ENCODE data around the gene RERE. TPM values are rescaled to one million over a fixed set of nuclear protein-coding genes. Genes with fewer than 3 reads are reported as not detected.

Gene RERE
- total RNA-seq, 1 experiment from 2014 or later = 7.2 TPM

GRCh38 chr1:8563944-8564537, 253.4 kb downstream of the RERE start:
- Histone ChIP-seq H3K36me3 (no peaks in the 10 kb centered on the region), H3K9me3 (no peaks in the 10 kb centered on the region), H3K4me3 (no peak overlapping the region), H3K27me3 (no peaks in the 10 kb centered on the region)
- DNase-seq = no peak

- no peak overlapping the region for H3K4me3 ChIP-seq
- no peak for DNase-seq
- no peaks in the 10 kb centered on the region for H3K9me3 ChIP-seq
- no peaks in the 10 kb centered on the region for H3K27me3 ChIP-seq
- no peaks in the 10 kb centered on the region for H3K36me3 ChIP-seq
Measured at GRCh38 chr1:8562881-8563865, 254.3 kb downstream of the RERE start.

DNA sequence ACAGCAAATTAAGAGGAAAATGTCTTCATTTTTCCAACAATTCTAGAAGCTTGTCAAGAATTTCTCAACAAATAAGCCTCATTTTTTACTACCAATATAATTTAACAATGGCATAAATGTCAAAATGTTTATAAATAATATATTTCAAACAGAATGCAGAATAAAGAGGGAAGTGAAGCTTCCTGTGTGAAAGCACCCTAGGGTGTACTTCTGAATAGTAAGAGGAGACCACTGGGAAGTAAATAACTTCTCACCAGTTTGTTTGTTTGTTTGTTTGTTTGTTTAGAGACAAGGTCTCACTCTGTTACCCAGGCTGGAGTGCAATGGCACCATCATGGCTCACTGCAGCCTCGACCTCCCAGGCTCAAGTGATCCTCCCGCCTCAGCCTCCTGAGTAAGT, 255.2 kb downstream of the RERE start:
- DNase-seq = no peak
- H3K9me3 ChIP-seq = no peaks in the 10 kb centered on the region
- H3K4me3 ChIP-seq = no peak overlapping the region
- H3K36me3 ChIP-seq = no peaks in the 10 kb centered on the region
- H3K27me3 ChIP-seq = no peaks in the 10 kb centered on the region

GRCh38 chr1:8560611-8561544, 256.6 kb downstream of the RERE start:
- no peak for DNase-seq
- Histone ChIP-seq H3K27me3 (no peaks in the 10 kb centered on the region), H3K36me3 (no peaks in the 10 kb centered on the region), H3K4me3 (no peak overlapping the region), H3K9me3 (no peaks in the 10 kb centered on the region)

GRCh38 chr1:8560035-8560434, 257.4 kb downstream of the RERE start:
- Histone ChIP-seq H3K27me3 (no peaks in the 10 kb centered on the region), H3K9me3 (no peaks in the 10 kb centered on the region), H3K36me3 (no peaks in the 10 kb centered on the region), H3K4me3 (no peak overlapping the region)
- no peak for DNase-seq

DNA sequence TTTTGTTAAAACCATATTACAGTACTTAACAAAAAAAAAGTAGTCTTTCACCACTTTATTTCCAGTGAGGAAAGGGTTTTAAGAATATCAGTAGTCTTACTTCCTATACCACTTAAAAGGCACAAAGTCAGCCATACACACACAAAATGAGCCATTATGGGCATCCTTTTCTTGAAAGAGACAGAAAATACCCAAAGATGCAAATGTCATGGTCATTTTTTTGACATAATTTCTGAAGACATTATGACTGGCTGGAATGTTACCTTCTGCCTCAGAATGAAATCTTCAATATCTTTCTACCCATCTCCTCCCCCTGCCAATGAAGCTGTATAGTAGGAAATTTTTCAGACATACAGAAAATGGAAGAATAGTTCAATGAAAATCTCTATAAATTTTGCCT, 261.9 kb downstream of the RERE start:
- no peaks in the 10 kb centered on the region for H3K9me3 ChIP-seq
- H3K4me3 ChIP-seq = no peak overlapping the region
- H3K27me3 ChIP-seq = no peaks in the 10 kb centered on the region
- no peak for DNase-seq
- no peaks in the 10 kb centered on the region; the same call in none of the 2 replicates for H3K36me3 ChIP-seq

GRCh38 chr1:8554956-8555534, 262.4 kb downstream of the RERE start:
- no peak overlapping the region for H3K4me3 ChIP-seq
- DNase-seq = peak; percentile 32
- no peaks in the 10 kb centered on the region for H3K27me3 ChIP-seq
- no peaks in the 10 kb centered on the region for H3K9me3 ChIP-seq
- no peaks in the 10 kb centered on the region; the same call in none of the 2 replicates for H3K36me3 ChIP-seq

GRCh38 chr1:8552820-8553397, 264.5 kb downstream of the RERE start:
- Histone ChIP-seq H3K9me3 (no peaks in the 10 kb centered on the region), H3K36me3 (no peaks in the 10 kb centered on the region; the same call in none of the 2 replicates), H3K4me3 (no peak overlapping the region), H3K27me3 (no peaks in the 10 kb centered on the region)
- no peak for DNase-seq

DNA sequence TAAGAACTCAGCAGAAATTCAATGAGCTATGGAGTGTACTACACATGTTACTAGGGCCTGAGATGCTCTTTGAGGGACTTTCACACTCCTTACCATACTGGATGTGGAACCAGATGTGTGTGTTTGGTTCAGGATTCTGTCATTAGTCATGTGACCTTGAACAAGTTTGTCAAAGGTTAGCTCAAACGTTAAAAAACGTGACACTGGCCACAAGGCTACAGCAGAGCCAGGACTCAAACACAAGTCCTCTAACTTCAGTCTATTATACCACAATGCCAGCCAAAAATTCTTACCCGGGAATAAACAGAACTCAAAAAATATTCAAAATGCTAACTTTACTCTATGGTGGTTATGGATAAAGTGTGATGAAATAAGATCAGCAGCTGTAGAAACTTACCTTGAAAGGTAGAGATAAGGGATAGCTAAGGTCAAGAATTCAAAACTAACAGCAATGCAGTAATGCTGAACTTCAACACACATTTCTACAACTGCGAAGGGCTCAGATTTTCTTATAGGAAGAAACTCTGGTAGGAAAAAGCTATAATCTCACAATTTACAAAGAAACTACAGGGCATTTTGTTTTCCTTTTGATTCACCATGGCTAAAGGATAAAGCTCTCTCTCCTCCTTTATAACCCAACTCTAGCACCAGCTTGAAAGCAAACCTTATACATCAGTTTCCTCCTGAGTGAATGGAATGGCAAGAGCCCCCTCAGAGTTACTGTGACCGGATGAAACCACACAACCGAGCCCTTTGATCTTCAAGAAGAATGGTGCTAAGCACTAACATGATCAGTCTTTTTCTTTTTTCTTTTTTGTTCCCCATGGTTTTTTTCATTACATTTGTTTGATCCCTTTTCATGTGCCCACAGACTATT, 265.6 kb downstream of the RERE start:
- no peak for DNase-seq
- H3K9me3 ChIP-seq = no peaks in the 10 kb centered on the region
- no peaks in the 10 kb centered on the region for H3K27me3 ChIP-seq
- H3K36me3 ChIP-seq = no peaks in the 10 kb centered on the region; the same call in none of the 2 replicates
- no peak overlapping the region for H3K4me3 ChIP-seq

- no peak for DNase-seq
- Histone ChIP-seq H3K27me3 (no peaks in the 10 kb centered on the region), H3K36me3 (no peaks in the 10 kb centered on the region; the same call in none of the 2 replicates), H3K9me3 (no peaks in the 10 kb centered on the region), H3K4me3 (no peak overlapping the region)
Measured at GRCh38 chr1:8551057-8551456, 266.4 kb downstream of the RERE start.

- H3K27me3 ChIP-seq = no peaks in the 10 kb centered on the region
- H3K9me3 ChIP-seq = no peaks in the 10 kb centered on the region
- DNase-seq = no peak
- no peaks in the 10 kb centered on the region for H3K36me3 ChIP-seq
- no peak overlapping the region for H3K4me3 ChIP-seq
Measured at GRCh38 chr1:8547791-8548190, 269.6 kb downstream of the RERE start.

DNA sequence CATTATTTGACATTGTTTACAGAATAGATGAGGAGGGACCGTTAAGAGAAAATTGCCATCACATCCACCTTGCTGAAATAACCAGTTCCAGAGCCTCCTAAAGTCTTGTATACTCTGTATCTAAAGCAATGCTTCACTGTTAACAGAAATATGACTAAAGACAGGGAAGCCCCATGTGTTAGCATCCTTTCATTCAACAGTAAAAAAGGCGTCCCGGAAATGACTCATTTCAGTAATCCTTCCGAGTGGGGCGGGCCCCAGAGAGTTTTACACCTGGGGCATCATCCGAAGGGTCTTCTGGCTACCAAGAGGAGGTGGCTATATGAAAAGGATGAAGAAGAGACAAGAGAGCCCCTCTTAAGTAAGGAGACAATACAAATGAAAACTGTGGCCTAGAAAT, 272.4 kb downstream of the RERE start:
- Histone ChIP-seq H3K4me3 (no peak overlapping the region), H3K9me3 (no peaks in the 10 kb centered on the region), H3K36me3 (no peaks in the 10 kb centered on the region), H3K27me3 (no peaks in the 10 kb centered on the region)
- no peak for DNase-seq

DNA sequence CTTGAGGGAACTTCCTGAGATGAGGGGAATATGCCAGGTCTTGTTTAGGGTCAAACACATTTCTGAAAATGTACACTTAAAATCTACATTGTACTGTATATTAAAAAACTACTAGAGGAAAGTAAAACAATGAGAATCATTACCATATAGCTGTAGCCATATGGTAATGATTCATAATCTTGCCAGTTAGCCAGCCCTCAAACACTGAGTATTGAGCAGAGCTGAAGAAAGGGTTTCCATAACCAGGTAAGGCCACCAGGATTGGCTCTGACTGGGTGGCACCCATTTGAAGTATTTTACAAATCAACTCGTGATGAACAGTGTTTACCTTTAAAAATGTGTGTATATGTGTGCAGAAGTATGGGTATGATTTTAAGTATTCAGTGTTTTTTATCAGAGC, 272.8 kb downstream of the RERE start:
- Histone ChIP-seq H3K4me3 (no peak overlapping the region), H3K27me3 (no peaks in the 10 kb centered on the region), H3K36me3 (no peaks in the 10 kb centered on the region), H3K9me3 (no peaks in the 10 kb centered on the region)
- no peak for DNase-seq

DNA sequence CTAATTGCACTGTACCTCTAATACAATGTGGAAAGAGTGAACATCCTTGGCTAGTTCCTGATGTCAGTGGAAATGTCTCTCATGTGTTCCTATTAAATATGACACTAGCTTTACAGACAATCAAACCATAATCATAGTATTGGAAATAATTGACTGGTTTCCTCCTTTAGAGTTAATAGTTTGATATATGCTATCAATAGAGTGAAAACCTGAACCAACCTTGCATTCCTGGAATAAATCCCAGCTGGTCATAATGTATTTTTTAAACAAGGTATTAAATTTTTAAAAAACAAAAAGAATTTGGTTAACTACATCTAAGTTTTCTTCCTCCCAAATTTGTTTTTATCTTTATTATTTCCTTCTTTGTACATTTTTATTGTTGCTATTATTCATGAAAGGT, 273.5 kb downstream of the RERE start:
- no peak for DNase-seq
- Histone ChIP-seq H3K36me3 (no peaks in the 10 kb centered on the region), H3K27me3 (no peaks in the 10 kb centered on the region), H3K4me3 (no peak overlapping the region), H3K9me3 (no peaks in the 10 kb centered on the region)

GRCh38 chr1:8541961-8542521, 275.4 kb downstream of the RERE start:
- DNase-seq = peak; percentile 3
- H3K36me3 ChIP-seq = peaks cover 3% of the 10 kb centered on the region
- no peaks in the 10 kb centered on the region for H3K9me3 ChIP-seq

More at GRCh38 chr1:8541961-8542521, 275.4 kb downstream of the RERE start:
- H3K4me3 ChIP-seq = no peak overlapping the region
- H3K27me3 ChIP-seq = no peaks in the 10 kb centered on the region

Data from MG63 (cell line).